ENCODE measurements around the gene MEX3D.

DNA sequence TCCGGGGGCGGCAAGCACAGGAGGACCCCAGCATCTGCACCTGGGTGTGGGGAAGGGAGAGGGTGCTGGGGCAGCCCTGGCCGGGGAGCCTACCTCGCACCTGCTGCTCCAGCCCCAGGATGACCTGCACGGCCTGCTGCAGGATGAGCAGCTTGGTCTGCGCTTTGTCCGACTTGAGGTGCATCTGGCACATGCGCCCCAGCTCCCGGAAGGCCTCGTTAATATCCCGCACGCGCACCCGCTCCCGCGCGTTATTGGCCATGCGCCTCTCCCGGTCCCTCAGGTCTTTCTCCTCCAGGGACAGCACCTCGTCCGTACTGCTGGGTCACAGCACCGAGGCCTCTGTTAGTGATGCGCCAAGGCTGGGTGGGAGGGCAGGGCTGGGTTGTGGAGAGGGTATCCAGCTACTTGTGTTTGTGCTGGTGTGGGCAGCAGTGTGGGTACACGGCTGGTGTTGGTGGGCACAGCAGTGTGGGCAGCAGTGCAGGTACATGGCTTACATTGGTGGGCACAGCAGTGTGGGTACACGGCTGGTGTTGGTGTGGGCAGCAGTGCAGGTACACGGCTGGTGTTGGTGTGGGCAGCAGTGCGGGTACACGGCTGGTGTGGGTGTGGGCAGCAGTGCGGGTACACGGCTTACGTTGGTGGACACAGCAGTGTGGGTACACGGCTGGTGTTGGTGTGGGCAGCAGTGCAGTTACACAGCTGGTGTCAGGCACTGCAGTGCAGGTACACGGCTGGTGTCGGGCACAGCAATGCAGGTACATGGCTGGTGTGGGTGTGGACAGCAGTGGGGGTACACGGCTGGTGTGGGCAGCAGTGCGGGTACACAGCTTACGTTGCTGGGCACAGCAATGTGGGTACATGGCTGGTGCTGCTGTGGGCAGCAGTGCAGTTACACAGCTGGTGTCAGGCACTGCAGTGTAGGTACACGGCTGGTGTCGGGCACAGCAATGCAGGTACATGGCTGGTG lies 44.3 kb upstream of the MEX3D start:
- no peak for TF ChIP-seq EZH2 (IDR thresholded peaks at IDR 0.05; ENCODE audit: borderline replicate concordance, low read length)
- TF ChIP-seq, protein P1, sequence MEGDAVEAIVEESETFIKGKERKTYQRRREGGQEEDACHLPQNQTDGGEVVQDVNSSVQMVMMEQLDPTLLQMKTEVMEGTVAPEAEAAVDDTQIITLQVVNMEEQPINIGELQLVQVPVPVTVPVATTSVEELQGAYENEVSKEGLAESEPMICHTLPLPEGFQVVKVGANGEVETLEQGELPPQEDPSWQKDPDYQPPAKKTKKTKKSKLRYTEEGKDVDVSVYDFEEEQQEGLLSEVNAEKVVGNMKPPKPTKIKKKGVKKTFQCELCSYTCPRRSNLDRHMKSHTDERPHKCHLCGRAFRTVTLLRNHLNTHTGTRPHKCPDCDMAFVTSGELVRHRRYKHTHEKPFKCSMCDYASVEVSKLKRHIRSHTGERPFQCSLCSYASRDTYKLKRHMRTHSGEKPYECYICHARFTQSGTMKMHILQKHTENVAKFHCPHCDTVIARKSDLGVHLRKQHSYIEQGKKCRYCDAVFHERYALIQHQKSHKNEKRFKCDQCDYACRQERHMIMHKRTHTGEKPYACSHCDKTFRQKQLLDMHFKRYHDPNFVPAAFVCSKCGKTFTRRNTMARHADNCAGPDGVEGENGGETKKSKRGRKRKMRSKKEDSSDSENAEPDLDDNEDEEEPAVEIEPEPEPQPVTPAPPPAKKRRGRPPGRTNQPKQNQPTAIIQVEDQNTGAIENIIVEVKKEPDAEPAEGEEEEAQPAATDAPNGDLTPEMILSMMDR (conservative IDR thresholded peaks at IDR 0.05 in 1 of 2, IDR thresholded peaks at IDR 0.05 in 1 of 2; ENCODE audit: extremely low read depth in 1 of 2, insufficient read depth in 1 of 2, low read depth in 1 of 2, low read length in 2 of 2) = no peak
